ENCODE measurements around the gene MORN1.

The MORN1 gene

GRCh38 chr1:2375923-2376260 is 15.5 kb downstream of the MORN1 start:
- TF ChIP-seq TAF1 (IDR thresholded peaks at IDR 0.05; ENCODE audit: borderline replicate concordance, low read depth, low read length) (no peak), POLR2A (IDR thresholded peaks at IDR 0.05; ENCODE audit: low read depth, low read length) (no peak), POLR2AphosphoS5 (IDR thresholded peaks at IDR 0.05; ENCODE audit: low read depth, low read length) (no peak)
- no peak for FAIRE-seq
- no peak for DNase-seq (ENCODE audit: insufficient read length)

GRCh38 chr1:2375246-2375922 is 16.0 kb downstream of the MORN1 start:
- TF ChIP-seq POLR2A (IDR thresholded peaks at IDR 0.05; ENCODE audit: low read depth, low read length) (no peak), TAF1 (IDR thresholded peaks at IDR 0.05; ENCODE audit: borderline replicate concordance, low read depth, low read length) (no peak)
- no peak for DNase-seq (ENCODE audit: insufficient read length)
- no peak for FAIRE-seq

GRCh38 chr1:2374252-2375155 is 16.9 kb downstream of the MORN1 start:
- FAIRE-seq, result no peak
- no peak for TF ChIP-seq POLR2A (IDR thresholded peaks at IDR 0.05; ENCODE audit: low read depth, low read length)
- no peak for TF ChIP-seq TAF1 (IDR thresholded peaks at IDR 0.05; ENCODE audit: borderline replicate concordance, low read depth, low read length)
- no peak for TF ChIP-seq POLR2AphosphoS5 (IDR thresholded peaks at IDR 0.05; ENCODE audit: low read depth, low read length)
- no peak for DNase-seq (ENCODE audit: insufficient read length)

GRCh38 chr1:2373551-2374251 is 17.7 kb downstream of the MORN1 start:
- no peak for FAIRE-seq
- TF ChIP-seq TAF1 (IDR thresholded peaks at IDR 0.05; ENCODE audit: borderline replicate concordance, low read depth, low read length), result no peak
- no peak for TF ChIP-seq POLR2A (IDR thresholded peaks at IDR 0.05; ENCODE audit: low read depth, low read length)
- no peak for TF ChIP-seq POLR2AphosphoS5 (IDR thresholded peaks at IDR 0.05; ENCODE audit: low read depth, low read length)

GRCh38 chr1:2372551-2373490 is 18.5 kb downstream of the MORN1 start:
- DNase-seq (ENCODE audit: insufficient read length) (no peak), FAIRE-seq (no peak)
- TF ChIP-seq POLR2A (IDR thresholded peaks at IDR 0.05; ENCODE audit: low read depth, low read length) (no peak), TAF1 (IDR thresholded peaks at IDR 0.05; ENCODE audit: borderline replicate concordance, low read depth, low read length) (no peak), POLR2AphosphoS5 (IDR thresholded peaks at IDR 0.05; ENCODE audit: low read depth, low read length) (no peak)

More at GRCh38 chr1:2373551-2374251, 17.7 kb downstream of the MORN1 start:
- DNase-seq (ENCODE audit: insufficient read length), result no peak

GRCh38 chr1:2368053-2368744 is 23.2 kb downstream of the MORN1 start:
- DNase-seq (ENCODE audit: insufficient read length), result no peak

GRCh38 chr1:2363847-2364513 is 27.4 kb downstream of the MORN1 start:
- FAIRE-seq (no peak), DNase-seq (ENCODE audit: insufficient read length) (no peak)
- TF ChIP-seq TAF1 (IDR thresholded peaks at IDR 0.05; ENCODE audit: borderline replicate concordance, low read depth, low read length) (no peak), POLR2A (IDR thresholded peaks at IDR 0.05; ENCODE audit: low read depth, low read length) (no peak), POLR2AphosphoS5 (IDR thresholded peaks at IDR 0.05; ENCODE audit: low read depth, low read length) (no peak)

More at GRCh38 chr1:2368053-2368744, 23.2 kb downstream of the MORN1 start:
- TF ChIP-seq POLR2AphosphoS5 (IDR thresholded peaks at IDR 0.05; ENCODE audit: low read depth, low read length), result no peak
- no peak for TF ChIP-seq TAF1 (IDR thresholded peaks at IDR 0.05; ENCODE audit: borderline replicate concordance, low read depth, low read length)
- TF ChIP-seq POLR2A (IDR thresholded peaks at IDR 0.05; ENCODE audit: low read depth, low read length), result no peak
- FAIRE-seq, result no peak

GRCh38 chr1:2360588-2361364 is 30.6 kb downstream of the MORN1 start:
- FAIRE-seq (no peak), DNase-seq (ENCODE audit: insufficient read length) (no peak)
- TF ChIP-seq POLR2AphosphoS5 (IDR thresholded peaks at IDR 0.05; ENCODE audit: low read depth, low read length), result no peak
- no peak for TF ChIP-seq TAF1 (IDR thresholded peaks at IDR 0.05; ENCODE audit: borderline replicate concordance, low read depth, low read length)
- TF ChIP-seq POLR2A (IDR thresholded peaks at IDR 0.05; ENCODE audit: low read depth, low read length), result no peak

Measured in GM12892 (cell line).